Measurements from ENCODE around the gene GRAMD1B.

Gene GRAMD1B

DNA sequence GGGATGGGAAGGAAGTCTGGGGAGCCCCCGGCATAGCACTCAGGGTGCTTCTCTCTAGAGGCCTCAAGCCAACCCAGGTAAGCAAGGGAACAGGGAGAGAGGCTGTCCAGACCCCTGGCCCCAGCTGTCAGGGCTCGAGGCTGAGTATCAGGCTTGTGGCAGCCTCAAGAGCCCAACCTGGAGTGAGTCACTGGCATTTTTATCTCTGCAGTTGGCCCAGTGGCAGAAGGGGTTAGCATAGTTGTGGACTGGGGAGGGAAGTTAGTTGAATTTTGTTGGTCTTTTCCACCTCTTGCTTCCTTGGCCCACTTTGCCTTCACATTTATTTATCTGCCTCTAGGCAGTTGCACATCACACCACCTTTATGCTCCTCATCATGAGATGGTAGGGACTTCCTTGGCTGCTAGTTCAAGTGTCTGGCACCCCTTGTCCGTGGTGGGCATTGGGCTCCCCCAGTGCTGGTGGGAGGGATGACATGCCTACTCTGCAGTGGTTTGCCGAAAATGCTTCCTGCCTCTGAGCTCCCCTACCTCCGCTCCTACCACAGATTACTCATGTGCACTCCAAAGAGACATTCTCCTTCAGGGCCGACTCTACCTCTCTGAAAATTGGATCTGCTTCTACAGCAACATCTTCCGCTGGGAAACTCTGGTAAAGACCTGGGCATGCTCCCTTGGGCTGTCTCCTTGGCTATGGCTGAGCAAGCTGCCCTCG is 164.3 kb downstream of the GRAMD1B start:
- no peak for DNase-seq

DNA sequence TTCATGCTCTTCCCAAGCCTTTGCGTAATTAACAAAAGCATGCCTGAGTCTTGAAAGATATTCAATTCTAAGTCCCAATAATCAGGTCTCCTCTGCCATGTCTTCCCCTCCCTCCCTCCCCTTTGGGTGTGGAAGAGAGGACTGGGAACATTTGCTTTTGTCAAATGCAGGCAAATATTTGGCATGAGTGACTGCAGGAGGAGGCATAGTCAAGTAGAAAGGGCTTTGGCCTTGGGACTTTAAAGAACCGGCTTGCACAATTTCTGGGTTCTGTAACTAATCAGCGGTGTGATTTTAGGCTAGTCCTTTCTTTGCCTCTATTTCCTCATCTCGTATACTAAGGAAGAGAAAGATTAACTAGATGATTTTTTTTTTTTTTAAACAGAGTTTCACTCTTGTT is 164.9 kb downstream of the GRAMD1B start:
- no peak for DNase-seq

DNA sequence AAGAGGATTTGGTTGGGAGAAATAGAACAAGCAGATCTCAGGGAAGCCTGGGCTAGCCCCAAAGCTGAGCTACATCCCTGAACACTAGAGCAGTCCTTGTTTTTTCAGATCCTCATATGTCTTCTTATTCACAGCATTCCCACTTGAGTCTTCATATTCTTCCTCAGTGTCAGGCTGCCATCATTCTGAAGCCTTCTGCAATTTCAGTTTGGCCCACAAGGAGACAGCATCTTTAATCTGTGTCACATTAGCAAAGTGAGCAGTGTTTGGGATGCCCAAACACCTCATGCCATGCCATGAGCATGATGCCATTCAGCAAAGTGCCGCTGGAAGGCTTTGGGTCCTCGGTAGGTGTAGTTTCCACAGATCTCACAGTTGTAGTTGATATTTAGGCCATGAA is 167.8 kb downstream of the GRAMD1B start:
- DNase-seq: peak in 1 of 3 donors; percentile 2

DNA sequence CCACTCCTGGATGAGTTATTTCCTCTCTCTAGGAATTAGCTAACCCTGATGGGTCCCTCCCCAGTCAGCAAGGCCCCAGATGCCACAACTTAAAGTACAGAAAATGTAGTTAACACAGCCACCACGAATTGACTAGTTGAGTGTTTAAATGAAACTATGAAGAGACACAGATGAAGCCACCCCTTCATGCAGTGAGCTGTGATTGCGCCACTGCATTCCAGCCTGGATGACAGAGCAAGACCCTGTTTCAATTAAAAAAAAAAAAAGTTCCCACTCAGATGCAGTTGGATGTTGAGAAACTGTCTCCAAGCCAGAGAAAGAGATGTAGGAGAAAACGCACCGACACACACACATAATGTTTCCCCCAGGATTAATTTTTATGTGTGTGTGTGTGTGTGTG is 171.1 kb downstream of the GRAMD1B start:
- peak in 1 of 3 donors; percentile 3 for DNase-seq

DNA sequence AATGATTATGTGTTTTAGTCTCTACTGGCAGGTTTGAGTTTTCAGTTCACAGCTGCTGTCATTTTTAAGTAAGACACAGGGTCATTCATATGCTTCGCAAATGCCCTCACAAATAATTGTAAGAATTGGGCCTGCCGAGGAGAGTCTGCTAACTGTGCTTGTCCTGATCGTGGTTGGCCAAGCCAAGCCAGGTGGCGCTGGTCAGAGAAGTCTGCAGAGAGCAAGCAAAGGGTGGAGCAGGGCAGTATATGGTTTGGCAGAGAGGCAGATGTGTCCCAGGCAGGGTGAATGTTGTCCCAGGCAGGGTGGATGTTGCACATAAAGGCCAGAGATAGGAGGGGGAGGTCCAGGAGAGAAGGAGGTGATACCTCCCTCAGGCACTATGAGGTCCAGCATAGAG is 171.7 kb downstream of the GRAMD1B start:
- no peak for DNase-seq

DNA sequence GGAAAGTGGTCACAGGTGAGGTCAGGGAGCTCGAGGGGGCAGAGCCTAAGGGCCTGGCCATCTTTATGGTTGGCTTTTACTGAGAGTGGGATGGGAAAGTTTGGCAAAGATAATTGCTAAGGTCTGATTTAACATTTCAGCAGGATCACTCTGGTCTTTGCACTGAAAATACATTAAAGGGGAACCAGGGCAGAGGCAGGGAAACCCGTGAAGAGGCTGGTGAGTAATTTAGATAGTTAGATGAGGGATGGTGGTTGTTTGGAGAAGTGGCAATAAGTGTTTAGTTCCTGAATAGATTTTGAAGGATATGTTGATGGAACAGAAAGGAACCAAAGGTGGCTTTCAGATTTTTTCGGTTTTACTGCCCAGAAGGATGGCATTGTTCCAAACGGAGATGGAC is 173.6 kb downstream of the GRAMD1B start:
- peak; percentile 23 to 34 (median 30) for DNase-seq

DNA sequence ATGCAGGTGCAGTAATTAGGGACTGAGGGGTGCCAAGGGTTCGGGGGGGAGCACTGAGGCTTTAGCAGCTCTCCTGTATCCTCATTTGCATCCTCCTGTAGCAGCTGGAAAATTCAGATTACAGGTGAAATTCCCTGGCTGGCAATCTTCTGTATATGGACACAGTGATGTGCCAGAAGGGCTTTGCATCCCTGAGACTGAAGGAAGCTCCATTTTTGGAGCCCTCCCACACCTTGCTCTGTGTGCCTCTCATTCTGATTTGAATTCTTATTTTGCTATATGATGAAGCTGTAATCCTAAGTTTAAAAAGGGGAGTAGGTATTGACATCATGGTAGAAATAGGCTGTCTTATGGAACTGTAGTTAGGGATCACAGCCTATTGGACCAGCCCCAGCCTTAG is 177.7 kb downstream of the GRAMD1B start:
- no peak for DNase-seq

DNA sequence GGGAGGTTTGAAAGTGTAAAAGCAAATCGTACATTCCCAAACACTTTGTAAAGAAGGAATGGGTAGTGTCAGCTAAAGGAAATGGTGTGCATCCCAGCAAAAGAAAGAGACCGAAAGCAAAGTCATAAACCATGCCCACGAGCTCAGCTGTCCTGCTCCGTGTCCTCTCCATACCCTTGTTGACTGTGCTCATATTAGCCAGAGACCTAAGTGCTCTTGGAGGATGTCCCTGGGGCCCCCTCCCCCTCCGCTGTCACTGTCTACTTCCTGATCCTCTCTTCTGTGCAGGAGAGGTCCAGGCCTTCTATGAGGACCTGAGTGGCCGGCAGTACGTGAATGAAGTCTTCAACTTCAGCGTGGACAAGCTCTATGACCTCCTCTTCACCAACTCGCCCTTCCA is 178.3 kb downstream of the GRAMD1B start:
- no peak for DNase-seq

DNA sequence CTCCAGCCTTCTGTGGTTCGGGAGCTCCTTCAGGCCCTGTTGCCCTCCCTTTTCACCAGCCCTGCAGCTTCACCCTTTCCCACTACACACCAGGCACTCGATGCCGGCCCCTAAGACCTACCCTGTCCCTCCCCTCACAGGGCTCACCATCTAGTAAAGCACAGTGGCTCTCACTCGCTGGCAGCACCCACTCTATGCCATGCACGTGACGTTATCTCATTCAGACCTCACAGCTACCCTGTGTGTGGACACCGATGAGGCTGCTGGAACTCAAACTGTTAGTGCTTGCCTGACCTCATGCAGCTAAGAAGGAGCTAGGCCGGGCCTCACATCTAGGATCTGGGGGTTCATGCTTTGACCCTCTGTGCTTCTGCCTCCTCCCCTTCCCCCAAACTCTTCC is 178.9 kb downstream of the GRAMD1B start:
- DNase-seq: no peak

DNA sequence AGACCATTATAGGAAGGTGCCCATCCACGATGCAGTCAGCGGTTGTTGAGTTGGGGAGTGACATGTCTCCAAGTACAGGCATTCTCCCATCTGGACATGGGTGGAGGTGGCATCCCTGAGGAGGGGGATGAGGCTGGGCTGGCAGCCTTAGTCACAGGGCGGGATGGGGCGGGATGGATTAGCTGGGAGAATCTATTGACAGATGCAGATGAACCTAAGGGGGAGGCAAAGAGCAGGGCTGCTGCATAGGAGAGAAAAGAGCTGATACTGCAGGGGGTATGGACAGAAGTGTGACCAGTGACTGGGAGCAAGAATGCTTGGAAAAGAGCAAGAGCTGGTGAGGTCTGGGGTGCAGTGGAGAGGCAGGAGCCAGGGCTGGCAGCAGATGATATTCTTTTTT is 181.6 kb downstream of the GRAMD1B start:
- DNase-seq: no peak

DNA sequence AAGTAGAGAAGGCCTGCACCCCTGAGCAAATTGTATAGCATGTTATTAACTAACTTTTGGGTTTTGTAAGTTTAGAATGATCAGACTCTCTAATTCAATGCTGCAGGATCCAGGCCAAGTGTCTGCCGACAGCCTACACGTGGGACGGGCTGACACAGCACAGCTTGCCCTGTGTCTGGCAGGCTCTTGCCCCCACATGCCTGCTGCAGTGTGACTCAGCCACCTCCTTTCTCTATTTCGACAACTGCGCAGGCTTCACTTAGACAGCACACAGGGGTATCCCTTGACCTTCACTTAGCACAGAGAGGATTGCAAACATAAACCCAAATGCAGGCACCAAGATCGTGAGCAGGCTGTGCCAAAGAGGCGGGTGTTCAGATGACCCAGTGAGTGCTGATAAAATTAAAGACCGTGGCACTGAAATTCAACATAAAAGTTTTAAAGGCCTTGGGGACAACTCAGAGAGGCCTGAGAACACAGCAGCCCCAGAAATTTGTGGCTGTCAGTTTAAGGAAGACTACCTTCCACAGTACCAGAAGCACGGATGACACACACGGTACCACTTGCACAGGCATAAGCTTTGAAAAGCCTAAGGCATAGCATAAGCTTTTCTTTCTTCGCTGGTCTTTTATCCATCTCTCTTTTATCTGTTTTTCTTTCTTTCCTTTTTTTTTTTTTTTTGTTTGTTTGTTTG is 186.6 kb downstream of the GRAMD1B start:
- peak in 1 of 3 donors; percentile 34 for DNase-seq

DNA sequence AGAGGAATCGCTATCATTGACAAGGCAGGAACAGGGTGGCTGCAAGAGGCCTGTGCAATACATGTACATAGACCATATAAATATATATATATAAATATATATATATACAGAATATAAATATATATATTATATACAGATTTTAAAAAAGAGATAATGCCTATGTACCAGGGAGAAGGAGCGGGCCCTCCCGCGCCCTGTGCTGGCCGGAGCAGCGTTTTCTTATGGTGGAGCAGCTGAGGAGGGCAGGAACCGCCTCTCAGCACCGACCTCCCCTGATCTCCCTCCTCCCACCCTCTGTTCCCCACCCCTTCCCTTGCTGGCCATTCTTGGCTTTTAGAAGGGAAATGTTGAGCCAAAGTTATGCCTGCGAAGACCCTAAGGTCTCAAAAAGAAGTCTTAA is 192.5 kb downstream of the GRAMD1B start:
- no peak for DNase-seq

DNA sequence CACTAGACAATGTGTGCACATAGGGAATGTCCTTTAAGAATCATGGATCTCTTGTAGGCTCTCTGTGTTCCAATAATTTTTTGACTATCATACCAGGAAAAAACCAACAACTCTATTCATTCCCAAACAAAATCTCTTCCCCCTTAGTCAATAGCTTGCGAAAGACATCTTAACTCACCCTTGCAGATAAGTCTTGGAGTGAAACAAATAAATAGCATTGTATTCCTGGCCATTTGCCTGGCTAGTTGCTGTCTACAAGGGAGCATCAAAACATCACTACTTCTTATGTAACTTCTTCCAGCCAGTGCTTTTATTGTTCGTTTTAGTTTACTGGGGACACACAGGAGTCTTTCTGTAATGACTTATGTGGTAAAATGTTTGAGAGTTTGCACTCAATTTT is 194.9 kb downstream of the GRAMD1B start:
- DNase-seq: no peak

DNA sequence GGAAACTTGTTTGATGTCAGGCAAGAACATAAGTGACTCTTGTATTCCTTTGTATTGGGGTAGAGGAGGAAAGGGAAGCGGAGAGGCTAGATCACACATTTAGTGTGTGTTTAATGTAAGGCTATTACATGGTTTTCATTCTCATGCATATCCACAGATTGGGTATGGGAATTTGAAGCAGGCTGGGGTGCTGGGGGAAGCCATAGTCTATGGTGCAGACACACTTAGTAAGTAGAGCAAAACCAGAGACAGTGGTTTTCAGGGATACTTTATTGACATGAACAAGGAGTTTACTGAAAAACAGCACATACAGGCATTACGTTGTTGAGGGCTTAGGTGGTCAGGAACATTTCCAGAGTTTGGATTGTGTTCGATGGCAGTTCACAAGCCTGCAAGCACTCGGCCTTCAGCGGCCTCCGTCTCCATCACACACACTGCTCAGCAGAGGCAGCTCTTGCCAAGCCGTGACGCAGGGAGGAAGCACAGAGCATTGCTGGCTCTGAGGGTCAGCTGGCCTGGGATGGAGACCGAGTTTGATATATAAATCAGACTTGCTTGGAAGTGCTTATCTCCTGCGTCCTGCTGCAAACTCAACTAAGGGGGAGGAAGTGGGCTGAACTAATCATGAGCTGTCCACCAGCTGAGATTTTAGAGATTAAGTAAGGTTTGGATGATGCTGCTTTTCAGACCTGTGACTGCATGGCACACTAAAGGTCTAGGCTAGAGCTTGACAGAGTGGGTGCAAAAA is 199.0 kb downstream of the GRAMD1B start:
- DNase-seq: peak in 1 of 3 donors; percentile 9

DNA sequence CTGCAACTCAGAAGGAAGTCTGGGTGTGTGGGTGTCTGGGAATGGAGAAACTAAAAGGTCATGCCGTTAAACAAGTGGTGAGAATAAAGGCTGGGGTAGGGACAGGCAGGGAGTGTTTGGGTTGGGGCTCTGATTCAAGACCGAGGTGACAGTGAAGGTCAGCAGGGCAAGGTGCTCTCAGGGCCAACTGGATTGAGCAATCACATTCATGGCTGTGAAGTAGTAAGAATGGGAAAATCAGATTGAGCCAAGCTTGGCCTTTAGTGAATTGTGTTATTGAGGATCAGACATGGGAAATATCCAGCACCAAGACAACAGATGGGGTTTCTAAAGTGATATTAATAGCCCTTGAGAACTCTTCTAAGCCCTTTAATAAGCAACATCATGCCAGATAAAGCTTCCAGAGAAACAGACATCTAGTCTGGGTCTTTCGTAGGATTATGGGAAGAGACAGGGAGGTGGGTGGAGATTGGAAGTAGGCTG is 200.1 kb downstream of the GRAMD1B start:
- DNase-seq: peak in 1 of 3 donors; percentile 7

DNA sequence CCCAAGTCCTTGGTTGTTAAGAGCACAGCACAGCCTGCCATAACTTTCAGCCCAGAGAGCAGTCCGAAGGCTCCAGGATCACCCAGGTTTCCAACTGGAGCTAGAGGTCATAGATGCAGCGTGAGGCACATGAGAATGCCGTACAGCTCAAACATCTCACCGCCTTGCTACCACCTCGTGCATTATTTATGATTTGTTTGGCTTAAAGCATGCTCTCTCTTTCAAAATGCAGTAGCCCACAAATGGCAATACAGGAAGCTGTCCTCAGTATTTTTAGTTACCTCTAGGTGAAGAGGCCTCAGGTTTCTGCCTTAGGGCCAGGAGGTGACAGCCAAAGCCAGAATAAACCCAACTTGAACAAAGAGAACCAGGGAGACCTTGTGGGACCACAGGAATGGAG is 210.0 kb downstream of the GRAMD1B start:
- no peak for DNase-seq

DNA sequence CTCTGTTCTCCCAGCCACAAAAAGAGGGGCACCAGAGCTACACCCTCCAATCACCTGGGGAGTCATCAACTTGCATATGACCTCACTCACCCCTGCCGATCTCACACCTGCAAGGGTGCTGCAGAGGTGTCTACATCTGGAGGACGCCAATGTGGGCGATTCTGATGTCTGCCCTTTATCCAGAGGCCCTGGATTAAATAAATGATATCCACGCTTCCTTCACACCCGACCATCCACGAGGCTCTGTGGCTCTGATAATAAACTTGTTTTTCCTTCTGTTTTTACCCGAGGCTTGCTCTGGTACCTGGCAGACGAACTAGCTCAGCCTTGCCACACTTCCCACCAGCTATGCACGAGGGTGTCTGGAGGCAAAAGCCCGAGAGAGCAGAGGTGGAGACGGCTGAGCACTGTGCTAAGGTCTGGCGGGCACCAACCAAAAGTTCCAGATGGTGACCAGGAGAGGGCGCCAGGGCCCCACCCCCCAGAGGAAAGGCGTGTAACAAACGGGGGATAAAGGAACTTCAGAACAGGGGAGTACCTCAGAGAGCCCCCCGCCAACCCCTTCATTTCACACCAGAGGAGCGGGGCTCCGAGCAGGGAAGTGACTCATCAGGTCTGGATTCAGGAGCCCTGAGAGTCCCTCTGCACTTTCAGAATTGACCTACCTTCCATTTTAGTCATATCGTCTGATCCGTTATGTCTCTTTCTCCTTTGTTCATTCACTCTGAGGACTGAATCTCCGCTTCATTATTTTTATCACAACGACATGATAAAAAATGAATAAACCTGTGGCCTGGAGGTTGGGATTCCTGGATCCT is 210.8 kb downstream of the GRAMD1B start:
- peak; percentile 48 to 69 (median 52) for DNase-seq

DNA sequence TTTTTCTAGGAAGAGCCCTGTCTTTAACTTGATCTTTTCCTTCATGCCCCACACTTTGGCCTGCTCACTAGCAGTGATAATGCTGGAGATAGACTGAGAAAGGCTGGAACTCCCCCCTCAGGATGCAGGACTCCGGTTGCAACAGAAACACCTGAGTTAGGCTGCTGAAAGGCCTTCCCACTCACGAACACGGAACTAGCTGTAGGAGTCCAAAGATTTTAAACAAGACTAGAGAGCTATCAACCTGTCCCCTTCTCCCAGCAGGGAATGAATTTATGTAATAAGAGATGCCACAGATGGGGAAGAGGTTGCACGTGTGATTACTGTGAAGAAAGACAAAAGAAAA is 211.4 kb downstream of the GRAMD1B start:
- no peak for DNase-seq

DNA sequence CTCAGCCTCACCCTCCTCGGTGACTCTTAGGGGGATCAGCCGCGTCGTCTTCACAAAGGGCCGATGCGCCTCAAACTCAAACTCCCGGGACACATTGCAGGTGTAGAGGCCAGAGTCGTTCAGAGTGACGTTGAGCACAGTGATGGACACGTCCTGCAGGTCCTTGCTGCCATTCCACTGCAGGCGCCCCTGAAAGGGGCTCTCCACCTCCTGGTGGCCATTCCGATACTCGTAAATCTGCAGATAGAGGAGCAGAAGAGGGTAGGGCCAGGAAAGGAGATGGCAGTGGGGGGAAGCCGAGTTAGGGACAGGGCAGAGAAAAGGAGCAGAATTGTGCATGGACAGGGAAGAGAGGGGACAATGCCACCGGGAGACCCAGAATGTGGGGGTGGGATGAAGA is 212.4 kb downstream of the GRAMD1B start:
- DNase-seq: no peak

DNA sequence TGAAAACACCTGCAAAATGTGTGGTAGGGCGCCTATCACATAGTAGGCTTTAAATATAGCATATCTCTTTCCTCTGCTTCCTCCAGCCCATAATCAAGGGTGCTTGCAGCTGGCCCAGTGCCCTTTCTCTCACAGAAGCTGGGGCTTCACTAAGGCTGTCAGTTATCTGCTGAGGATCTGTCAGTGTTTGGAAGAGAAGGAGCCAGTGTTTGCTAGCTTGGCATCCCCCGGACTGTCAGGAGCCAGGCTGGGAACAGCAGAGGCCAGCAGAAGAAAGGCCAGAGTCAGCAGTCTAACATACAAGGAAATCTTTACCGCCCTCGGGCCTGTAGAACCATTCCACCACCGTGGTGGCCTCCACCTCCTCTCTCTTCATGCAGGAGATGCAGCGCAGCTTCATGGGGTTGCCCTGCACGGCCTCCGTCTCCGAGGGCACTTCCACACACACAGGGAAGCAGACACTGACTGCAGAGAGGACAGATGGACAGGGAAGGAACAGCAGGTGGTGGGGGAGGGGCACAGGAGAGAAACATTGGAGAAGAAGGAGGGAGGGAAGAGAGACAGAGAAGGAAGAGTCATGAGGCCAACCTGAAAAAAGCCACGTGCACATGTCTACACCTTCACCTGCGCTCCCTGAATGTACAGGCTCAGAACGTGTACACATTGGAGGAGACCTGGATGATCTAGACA is 215.4 kb downstream of the GRAMD1B start:
- DNase-seq: no peak

DNA sequence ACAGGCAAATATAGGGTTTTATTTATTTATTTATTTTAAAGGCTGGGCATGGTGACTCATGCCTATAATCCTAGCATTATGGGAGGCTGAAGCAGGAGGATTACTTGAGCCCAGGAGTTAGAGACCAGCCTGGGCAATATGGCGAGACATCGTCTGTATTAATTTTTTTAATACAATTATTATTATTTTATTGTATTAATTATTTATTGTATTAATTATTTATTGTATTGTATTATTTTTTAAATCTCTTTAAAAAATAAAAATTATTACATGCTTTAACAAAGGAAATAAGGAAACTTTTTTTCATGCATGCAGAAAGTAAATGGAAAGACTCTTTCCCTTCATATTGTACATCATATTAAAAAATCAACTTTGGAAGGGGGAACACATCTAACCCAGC is 220.8 kb downstream of the GRAMD1B start:
- DNase-seq: no peak

DNA sequence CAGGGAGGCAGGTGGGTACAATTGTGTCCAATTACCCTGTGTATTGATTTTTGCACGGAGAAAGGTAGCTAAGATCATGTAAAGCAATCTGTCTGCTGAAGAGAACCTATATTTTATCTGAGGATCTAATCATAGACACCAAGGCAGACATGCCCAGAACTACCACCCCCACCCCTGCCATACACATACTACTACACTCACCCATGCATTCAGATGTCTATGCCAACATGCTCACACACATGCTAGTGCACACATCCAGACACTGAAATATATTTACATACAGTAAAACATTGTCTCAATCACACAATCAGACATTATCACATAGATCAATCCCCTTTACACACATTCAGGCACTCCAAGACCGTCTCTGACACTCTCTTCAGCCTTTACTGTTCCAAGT is 222.5 kb downstream of the GRAMD1B start:
- no peak for DNase-seq

DNA sequence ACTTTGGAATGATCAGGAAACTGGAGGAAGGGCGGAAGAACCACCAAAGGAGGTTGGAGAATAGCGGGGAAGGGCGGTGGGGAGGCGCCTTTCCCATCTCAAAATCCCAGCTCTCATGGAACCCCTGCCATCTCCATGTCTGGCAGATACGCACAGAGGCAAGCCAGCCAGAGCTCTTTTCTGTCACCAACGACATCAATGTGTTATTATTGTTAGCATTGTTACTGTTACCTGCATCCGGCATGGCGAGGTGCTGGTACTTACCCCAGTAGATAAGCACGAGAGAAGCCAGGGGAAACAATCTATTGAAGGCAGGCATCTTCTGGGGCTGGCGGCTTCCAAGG is 223.4 kb downstream of the GRAMD1B start:
- no peak for DNase-seq
